ENCODE data around the gene MTA2.
"Not testable (repeated sequence)": the region's sequence is repeated elsewhere in the genome, so short reads cannot be mapped to it uniquely, and the experiment has no call there.

Gene MTA2

GRCh38 chr11:62565100-62565802 lies 36.4 kb downstream of the MTA2 start:
- no peak for DNase-seq

GRCh38 chr11:62561677-62562230 lies 39.9 kb downstream of the MTA2 start:
- not testable (repeated sequence) for DNase-seq

- peak; percentile 54 for DNase-seq
Measured at GRCh38 chr11:62560566-62561103, 41.0 kb downstream of the MTA2 start.

GRCh38 chr11:62559626-62560025 lies 42.0 kb downstream of the MTA2 start:
- not testable (repeated sequence) for DNase-seq

- no peak for DNase-seq
Measured at GRCh38 chr11:62559204-62559603, 42.5 kb downstream of the MTA2 start.

- no peak for DNase-seq
Measured at GRCh38 chr11:62558669-62559068, 43.0 kb downstream of the MTA2 start.

GRCh38 chr11:62556875-62557631 lies 44.6 kb downstream of the MTA2 start:
- DNase-seq: no peak

- DNase-seq: peak; percentile 46
Measured at GRCh38 chr11:62556108-62556874, 45.4 kb downstream of the MTA2 start.

GRCh38 chr11:62555464-62556107 lies 46.1 kb downstream of the MTA2 start:
- no peak for DNase-seq

- no peak for DNase-seq
Measured at GRCh38 chr11:62554387-62555167, 47.1 kb downstream of the MTA2 start.

- no peak for DNase-seq
Measured at GRCh38 chr11:62553839-62554361, 47.8 kb downstream of the MTA2 start.

GRCh38 chr11:62553080-62553838 lies 48.4 kb downstream of the MTA2 start:
- DNase-seq: peak; percentile 12

- DNase-seq: no peak
Measured at GRCh38 chr11:62552485-62553079, 49.1 kb downstream of the MTA2 start.

GRCh38 chr11:62550478-62550877 lies 51.2 kb downstream of the MTA2 start:
- not testable (repeated sequence) for DNase-seq

- DNase-seq: no peak
Measured at GRCh38 chr11:62548545-62549335, 52.9 kb downstream of the MTA2 start.

- DNase-seq: no peak
Measured at GRCh38 chr11:62547691-62548281, 53.9 kb downstream of the MTA2 start.

- no peak for DNase-seq
Measured at GRCh38 chr11:62546929-62547625, 54.6 kb downstream of the MTA2 start.

- DNase-seq: peak; percentile 13
Measured at GRCh38 chr11:62546244-62546928, 55.3 kb downstream of the MTA2 start, which contains the start of gene AHNAK. Gene AHNAK (minus strand): TSS chr11:62546806. CDS start chr11:62536098, 10,708 bp downstream.

All from NCI-H510A treated with DMSO at 0.1 percent for 48 hours (cell line).